Aorta (tissue), 5 donors: ENCODE results near the gene PSMB8. TPM values are rescaled to one million over a fixed set of nuclear protein-coding genes. Genes with fewer than 3 reads are reported as not detected.

Experiments used
- ATAC-seq: fragments of 200-7000 bp; cut with Tn5 transposase; one replicate; pipeline ENCODE4 v1.9.1; 2022; ENCODE audit warnings: moderate library complexity; ENCODE audit not compliant: low FRiP score
- DNase-seq, 2 donors: peaks; one replicate each; pipeline ENCODE4 v3.0.0-alpha.2; 2020
- H3K27ac ChIP-seq, 2 donors: one replicate each; pipeline ENCODE4 v1.5.1; 2013; ENCODE audit warnings: low read length in 2 of 2, mild to moderate bottlenecking in 2 of 2, moderate library complexity in 2 of 2, control low read depth in 1 of 2, inconsistent platforms in 1 of 2, low read depth in 1 of 2
- H3K27me3 ChIP-seq, 2 donors: one replicate each; pipeline ENCODE4 v1.6.1; 2013; ENCODE audit warnings: control low read depth in 1 of 2, low read length in 1 of 2, mild to moderate bottlenecking in 1 of 2, moderate library complexity in 1 of 2; ENCODE audit not compliant: insufficient read depth in 2 of 2, control insufficient read depth in 1 of 2
- H3K36me3 ChIP-seq, 2 donors: one replicate each; pipeline ENCODE4 v1.6.1; 2013; ENCODE audit warnings: control low read depth in 1 of 2, low read length in 1 of 2, mild to moderate bottlenecking in 1 of 2; ENCODE audit not compliant: insufficient read depth in 2 of 2, control insufficient read depth in 1 of 2
- H3K4me1 ChIP-seq, 2 donors: one replicate each; pipeline ENCODE4 v1.6.1; 2013; ENCODE audit warnings: low read length in 2 of 2, control low read depth in 1 of 2, mild to moderate bottlenecking in 1 of 2, moderate library complexity in 1 of 2; ENCODE audit not compliant: insufficient read depth in 2 of 2, control insufficient read depth in 1 of 2
- H3K4me3 ChIP-seq, 2 donors: one replicate each; pipeline ENCODE4 v1.5.1; 2013; ENCODE audit warnings: low read length in 2 of 2, control low read depth in 1 of 2, mild to moderate bottlenecking in 1 of 2
- H3K9me3 ChIP-seq: one replicate; pipeline ENCODE4 v1.6.1; 2013; ENCODE audit warnings: mild to moderate bottlenecking, low read length; ENCODE audit not compliant: control insufficient read depth
- WGBS, 2 donors: extraction: QIAGEN DNeasy Blood & Tissue Kit; methylation state at CpG; one replicate each; pipeline ENCODE4 v1.1.7; 2013; 5-methylcytosine and 5-hydroxymethylcytosine counted together
- intact Hi-C, 2 donors: fragments of 100-400 bp; cut with DNase I; formaldehyde crosslinking; loops; one replicate each; pipeline versions ENCODE4 v1.14.2 to v1.15.0; 2022
- polyA plus RNA-seq, 2 donors: library from polyadenylated mRNA; stranded (reverse); fragments of 200-250 nt; gene quantifications; one replicate each; pipeline ENCODE4 v1.2.3, GENCODE V29; 2013
- total RNA-seq, 2 donors: library from RNA; stranded (reverse); fragmentation: NEBNext Ultra II Directional; extraction: Animal tissue kit (Norgen Biotek cat#: 25700); gene quantifications; one replicate each; pipeline ENCODE4 v1.2.1, GENCODE V29; 2021
- donor health status: healthy with polysubstance abuse.
- donor health status: Bipolar disorder and iron deficiency.
- donor health status: DM: no; HTN: no; CAD: no.
- donor health status: DM: no; HTN: no; CAD: no.
- donor health status: DM: yes; HTN: yes; CAD: no.

Gene PSMB8
- total and polyA plus RNA-seq, 4 donors: 40.8 to 69.7 (median 59.0) TPM

GRCh38 chr6:32837651-32838113 is 6.2 kb downstream of the PSMB8 start:
- DNase-seq (no peak), ATAC-seq (no peak)
- Histone ChIP-seq H3K27ac (peak overlapping the region in 1 of 2 donors; percentile 58), H3K4me3 (peak overlapping the region; percentile 52 to 83), H3K9me3 (no peaks in the 10 kb centered on the region), H3K27me3 (no peaks in the 10 kb centered on the region), H3K36me3 (no peaks in the 10 kb centered on the region), H3K4me1 (no peaks in the 10 kb centered on the region)
- intact Hi-C loops: loop anchor here (1.0 to 2.0 kb wide), 2 partner anchors 17 to 31 kb away; partner anchors contain the start of gene PSMB9 (in 1 of the 2)
- 23 to 31% methylated on average over 11 to 12 of the region's 12 CpGs for WGBS, 2 donors

DNA sequence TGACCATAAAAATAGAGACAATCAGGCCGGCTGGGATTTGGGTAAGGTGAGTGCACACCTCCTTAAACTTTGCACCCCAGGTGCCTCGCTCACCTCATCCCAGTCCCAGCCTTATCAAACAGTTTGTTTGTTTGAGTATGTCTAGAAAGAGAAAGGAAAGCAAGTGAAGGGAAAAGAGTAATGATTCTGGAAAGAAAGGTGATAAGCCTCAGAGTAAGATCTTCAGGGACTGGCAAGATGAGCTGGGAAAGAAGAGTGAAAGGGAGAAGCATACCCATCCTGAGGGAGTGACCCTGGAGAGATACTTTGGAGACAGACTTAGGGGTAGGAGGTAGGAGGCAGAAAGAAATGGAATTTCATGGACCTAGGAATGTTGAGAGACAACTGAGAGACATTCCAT is 7.0 kb downstream of the PSMB8 start:
- DNase-seq: no peak
- H3K4me1 ChIP-seq: no peaks in the 10 kb centered on the region
- H3K4me3 ChIP-seq: no peak overlapping the region
- intact Hi-C loops: no loop called here
- WGBS, 2 donors: 97 to 98% methylated on average over 2 of the region's 2 CpGs
- ATAC-seq: no peak
- H3K36me3 ChIP-seq: no peaks in the 10 kb centered on the region
- no peaks in the 10 kb centered on the region for H3K9me3 ChIP-seq
- H3K27ac ChIP-seq: no peak overlapping the region
- H3K27me3 ChIP-seq: no peaks in the 10 kb centered on the region

GRCh38 chr6:32835167-32835893 is 8.5 kb downstream of the PSMB8 start:
- Histone ChIP-seq H3K4me1 (no peaks in the 10 kb centered on the region), H3K27me3 (no peaks in the 10 kb centered on the region), H3K4me3 (no peak overlapping the region), H3K27ac (no peak overlapping the region), H3K9me3 (no peaks in the 10 kb centered on the region), H3K36me3 (no peaks in the 10 kb centered on the region)
- WGBS, 2 donors: 91 to 95% methylated on average over 16 of the region's 16 CpGs
- ATAC-seq (no peak), DNase-seq (no peak)
- intact Hi-C loops: no loop called here

DNA sequence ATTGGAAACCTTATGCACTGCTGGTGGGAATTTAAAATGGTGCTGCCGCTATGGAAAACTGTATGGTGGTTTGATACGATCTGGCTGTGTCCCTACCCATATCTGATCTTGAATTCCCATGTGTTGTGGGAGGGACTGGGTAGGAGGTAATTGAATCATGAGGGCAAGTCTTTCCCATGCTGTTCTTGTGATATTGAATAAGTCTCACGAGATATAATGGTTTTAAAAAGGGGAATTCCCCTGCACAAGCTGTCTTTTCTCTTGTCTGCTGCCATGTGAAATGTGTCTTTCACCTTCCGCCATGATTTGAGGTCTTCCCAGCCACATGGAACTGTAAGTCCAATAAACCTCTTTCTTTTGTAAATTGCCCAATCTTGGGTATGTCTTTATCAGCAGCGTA is 10.2 kb downstream of the PSMB8 start:
- DNase-seq (no peak), ATAC-seq (no peak)
- intact Hi-C loops: loop anchor here in 1 of 2 donors (5.0 kb wide), 1 partner anchor 34 kb away; no protein-coding TSS in a partner anchor
- no peak overlapping the region for H3K27ac ChIP-seq
- peaks cover 0 to 1% of the 10 kb centered on the region in 2 donors for H3K36me3 ChIP-seq
- H3K4me1 ChIP-seq: no peaks in the 10 kb centered on the region
- H3K27me3 ChIP-seq: no peaks in the 10 kb centered on the region
- H3K4me3 ChIP-seq: no peak overlapping the region
- H3K9me3 ChIP-seq: no peaks in the 10 kb centered on the region
- WGBS, 2 donors: 91 to 94% methylated on average over 5 of the region's 5 CpGs

DNA sequence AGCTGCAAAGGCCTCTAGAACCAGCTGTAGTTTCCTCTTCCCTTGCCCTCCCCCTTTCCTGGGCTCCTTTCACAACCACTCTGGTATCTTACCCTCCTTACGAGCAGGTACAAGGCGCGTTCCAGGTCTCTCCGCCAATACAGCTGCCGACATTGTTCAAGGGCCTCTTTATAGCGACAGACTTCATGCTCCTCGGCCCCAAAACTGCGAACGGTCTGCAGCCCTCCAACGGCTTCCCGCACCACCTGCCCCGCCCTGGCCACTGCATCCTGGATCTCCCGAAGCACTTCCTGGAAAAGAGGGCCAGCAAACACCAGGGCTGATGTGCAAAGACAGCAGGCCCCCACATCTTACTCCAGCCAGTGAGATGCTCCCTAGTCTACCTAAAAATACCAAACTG is 11.3 kb downstream of the PSMB8 start:
- intact Hi-C loops: loop anchor here in 1 of 2 donors (5.0 kb wide), 1 partner anchor 35 kb away; no protein-coding TSS in a partner anchor
- no peaks in the 10 kb centered on the region for H3K4me1 ChIP-seq
- peaks cover 0 to 2% of the 10 kb centered on the region in 2 donors for H3K36me3 ChIP-seq
- H3K4me3 ChIP-seq: no peak overlapping the region
- no peak overlapping the region for H3K27ac ChIP-seq
- H3K9me3 ChIP-seq: no peaks in the 10 kb centered on the region
- DNase-seq (no peak), ATAC-seq (no peak)
- WGBS, 2 donors: 87% methylated on average over 13 of the region's 13 CpGs
- H3K27me3 ChIP-seq: no peaks in the 10 kb centered on the region

DNA sequence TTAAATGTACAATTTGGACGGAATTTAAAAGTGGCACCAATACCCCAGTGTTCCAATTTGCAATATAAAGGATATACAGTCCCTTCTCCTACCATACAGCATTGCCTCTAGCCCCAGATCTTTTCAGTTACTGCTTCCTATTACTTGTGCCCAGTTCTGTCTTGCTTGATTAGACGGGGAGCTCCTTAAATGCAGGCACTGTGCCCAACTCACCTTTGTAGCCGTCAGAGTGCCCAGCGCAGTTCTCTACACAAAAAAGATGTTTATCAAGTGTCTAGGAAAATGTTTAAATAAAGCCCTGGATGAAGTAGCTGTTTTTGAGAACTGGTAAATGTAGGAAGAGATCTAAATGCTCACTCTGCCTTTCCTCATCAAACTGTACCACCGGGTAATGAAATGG is 12.9 kb downstream of the PSMB8 start:
- Histone ChIP-seq H3K9me3 (no peaks in the 10 kb centered on the region), H3K36me3 (peaks cover 0 to 2% of the 10 kb centered on the region in 2 donors), H3K27ac (no peak overlapping the region), H3K4me1 (no peaks in the 10 kb centered on the region), H3K27me3 (no peaks in the 10 kb centered on the region), H3K4me3 (no peak overlapping the region)
- intact Hi-C loops: loop anchor here in 1 of 2 donors (5.0 kb wide), 1 partner anchor 36 kb away; no protein-coding TSS in a partner anchor
- no peak for DNase-seq
- no peak for ATAC-seq
- 92 to 93% methylated on average over 5 of the region's 5 CpGs for WGBS, 2 donors

- no peaks in the 10 kb centered on the region for H3K4me1 ChIP-seq
- no peak for DNase-seq
- no peaks in the 10 kb centered on the region for H3K9me3 ChIP-seq
- intact Hi-C loops: loop anchor here in 1 of 2 donors (5.0 kb wide), 1 partner anchor 37 kb away; no protein-coding TSS in a partner anchor
- WGBS, 2 donors: 95 to 97% methylated on average over 5 of the region's 5 CpGs
- H3K4me3 ChIP-seq: no peak overlapping the region
- ATAC-seq: no peak
- H3K27ac ChIP-seq: no peak overlapping the region
- peaks cover 0 to 2% of the 10 kb centered on the region in 2 donors for H3K36me3 ChIP-seq
- no peaks in the 10 kb centered on the region for H3K27me3 ChIP-seq
Observed at GRCh38 chr6:32830017-32830416, 13.8 kb downstream of the PSMB8 start.

DNA sequence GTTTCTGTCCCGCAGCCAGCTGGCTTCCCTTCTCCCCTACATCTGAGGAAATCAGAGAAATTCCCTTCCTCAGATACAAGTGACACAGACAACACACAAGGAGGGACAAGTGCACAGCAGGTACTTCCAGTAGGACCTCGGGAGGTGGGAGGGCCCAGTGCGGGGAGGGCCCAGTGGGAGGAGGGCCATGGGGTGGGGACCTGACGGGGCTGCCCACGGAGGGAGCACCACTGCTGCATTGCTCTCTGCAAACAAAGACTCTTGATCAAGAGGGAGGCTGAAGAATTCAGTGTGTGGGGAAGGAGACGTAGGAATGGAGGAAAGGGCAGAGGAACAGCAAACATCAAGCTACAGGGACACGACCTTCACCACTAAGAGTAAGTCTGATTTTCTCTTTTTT is 14.4 kb downstream of the PSMB8 start:
- WGBS, 2 donors: 71 to 79% methylated on average over 7 of the region's 7 CpGs

GRCh38 chr6:32827025-32827424 is 16.8 kb downstream of the PSMB8 start:
- H3K27ac ChIP-seq: no peak overlapping the region
- intact Hi-C loops: loop anchor here in 1 of 2 donors (5.0 kb wide), 1 partner anchor 40 kb away; no protein-coding TSS in a partner anchor
- WGBS, 2 donors: 76 to 78% methylated on average over 3 of the region's 3 CpGs

More for the DNA sequence above, 14.4 kb downstream of the PSMB8 start:
- Histone ChIP-seq H3K27me3 (no peaks in the 10 kb centered on the region), H3K4me1 (no peaks in the 10 kb centered on the region), H3K4me3 (no peak overlapping the region), H3K27ac (no peak overlapping the region), H3K9me3 (no peaks in the 10 kb centered on the region), H3K36me3 (peaks cover 0 to 2% of the 10 kb centered on the region in 2 donors)
- DNase-seq: no peak
- no peak for ATAC-seq
- intact Hi-C loops: loop anchor here in 1 of 2 donors (5.0 kb wide), 1 partner anchor 38 kb away; no protein-coding TSS in a partner anchor

More at GRCh38 chr6:32827025-32827424, 16.8 kb downstream of the PSMB8 start:
- H3K27me3 ChIP-seq: no peaks in the 10 kb centered on the region
- no peaks in the 10 kb centered on the region for H3K4me1 ChIP-seq
- DNase-seq (no peak), ATAC-seq (no peak)
- no peaks in the 10 kb centered on the region for H3K9me3 ChIP-seq
- peaks cover 0 to 2% of the 10 kb centered on the region in 2 donors for H3K36me3 ChIP-seq
- H3K4me3 ChIP-seq: no peak overlapping the region
